GM19463 (cell line): ENCODE data around the gene GIPC1.

Experiments
- ATAC-seq: cut with Tn5 transposase; IDR thresholded peaks from one replicate; pipeline ENCODE4 v1.9.1; 2021; ENCODE audit warnings: mild to moderate bottlenecking, moderate library complexity; ENCODE audit not compliant: unreplicated experiment

The GIPC1 gene

DNA sequence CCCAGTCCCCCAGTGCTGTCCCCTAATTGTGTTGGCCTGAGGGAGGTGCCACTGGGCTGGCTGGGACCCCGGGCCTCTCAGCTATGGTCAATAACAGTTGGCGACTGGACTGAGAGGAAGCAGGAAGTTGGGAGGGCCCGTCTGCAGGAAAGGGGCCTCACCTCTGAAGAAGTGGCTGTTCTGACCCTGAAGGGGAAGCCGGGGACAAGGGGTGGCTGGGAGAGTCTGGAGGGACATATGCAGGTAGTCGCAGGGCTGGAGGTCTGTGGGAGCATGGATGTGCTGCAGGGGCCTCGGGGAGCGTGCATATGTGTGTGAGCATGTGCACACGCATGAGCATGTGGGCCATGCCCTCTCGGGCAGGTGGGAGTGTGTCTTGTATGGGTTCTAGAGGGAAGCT lies 56.9 kb downstream of the GIPC1 start:
- ATAC-seq: no peak

- ATAC-seq: no peak
Measured at GRCh38 chr19:14437578-14438140, 58.3 kb downstream of the GIPC1 start.

DNA sequence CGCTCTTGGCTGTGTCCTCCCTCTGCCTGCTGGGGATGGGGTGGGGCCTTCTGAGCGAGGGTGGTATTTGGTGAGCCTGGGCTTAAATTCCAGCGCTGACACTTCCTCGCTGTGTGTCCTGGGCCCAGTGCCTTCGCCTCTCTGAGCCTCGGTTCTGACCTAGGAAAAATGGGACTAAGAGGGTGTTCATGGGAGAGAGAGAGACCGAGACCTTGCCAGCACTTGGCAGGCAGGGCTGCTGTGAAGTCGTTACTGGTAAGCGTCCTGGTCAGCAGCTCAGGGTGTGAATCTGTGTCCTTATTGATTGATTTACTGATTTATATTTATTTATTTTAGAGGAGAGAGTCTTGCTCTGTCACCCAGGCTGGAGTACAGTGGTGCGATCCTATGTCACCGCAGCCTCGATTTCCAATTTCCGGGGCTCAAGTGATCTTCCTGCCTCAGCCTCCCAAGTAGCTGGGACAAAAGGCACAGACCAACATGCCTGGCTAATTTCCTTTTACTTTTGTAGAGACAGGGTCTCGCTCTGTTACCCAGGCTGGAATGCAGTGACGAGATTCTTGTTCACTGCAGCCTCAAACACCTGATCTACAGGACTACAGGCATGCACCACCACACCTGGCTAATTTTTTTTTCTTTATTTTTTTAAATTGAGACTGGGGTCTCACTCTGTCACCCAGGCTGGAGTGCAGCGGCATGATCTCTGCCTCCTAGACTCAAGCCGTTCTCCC lies 60.4 kb downstream of the GIPC1 start:
- ATAC-seq: no peak

GRCh38 chr19:14434543-14435319 lies 61.2 kb downstream of the GIPC1 start:
- ATAC-seq: no peak

DNA sequence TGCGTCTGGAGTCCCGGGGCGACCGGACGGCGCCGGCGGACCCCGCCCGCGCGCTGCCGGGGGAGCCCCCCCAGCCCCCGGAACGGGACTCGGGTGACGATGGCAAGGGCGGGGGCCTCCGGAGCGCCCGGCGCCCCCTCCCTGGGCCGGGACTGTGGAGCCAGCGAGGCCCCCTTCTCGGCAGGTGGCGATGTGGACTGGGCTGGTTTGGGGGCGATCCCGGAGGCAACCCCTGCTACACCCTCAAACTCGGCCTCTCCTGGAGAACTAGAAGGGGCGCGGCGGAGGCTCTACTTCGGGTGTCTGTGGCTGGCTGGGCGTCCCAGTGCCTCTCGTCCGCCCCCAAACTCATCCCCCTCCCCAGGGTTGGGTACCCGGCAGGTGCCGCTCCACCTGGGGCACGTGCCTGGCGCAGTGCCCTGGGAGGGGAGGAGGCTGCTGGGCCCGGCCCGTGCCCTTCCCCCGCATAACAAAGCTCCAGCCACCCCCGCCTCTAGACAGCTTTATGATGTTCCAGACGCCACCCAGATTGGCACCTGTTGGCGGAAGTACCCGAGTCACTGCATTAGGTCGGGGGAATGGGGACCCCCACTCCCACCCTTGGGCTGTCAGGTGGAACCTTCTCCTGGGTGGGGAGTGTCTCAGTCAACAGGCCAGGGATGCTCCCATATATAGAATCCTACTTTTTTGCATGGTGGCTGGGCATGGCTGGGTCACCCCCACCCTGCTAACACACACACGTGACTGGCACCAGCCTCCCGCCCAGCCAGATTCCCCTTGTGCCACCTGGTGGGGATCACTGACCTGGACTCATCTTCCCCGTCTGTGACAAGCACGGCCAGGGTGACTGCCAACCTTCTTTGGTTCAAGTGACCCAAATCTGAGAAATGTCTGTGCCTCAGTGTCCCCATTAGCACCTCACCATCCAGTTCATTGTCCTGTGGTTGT lies 62.1 kb downstream of the GIPC1 start:
- no peak for ATAC-seq

- ATAC-seq: no peak
Measured at GRCh38 chr19:14432791-14433553, 63.0 kb downstream of the GIPC1 start, which contains the start of gene PKN1. TSS of gene PKN1 (plus strand) at chr19:14433306. CDS start at chr19:14433522, 216 bp downstream.

DNA sequence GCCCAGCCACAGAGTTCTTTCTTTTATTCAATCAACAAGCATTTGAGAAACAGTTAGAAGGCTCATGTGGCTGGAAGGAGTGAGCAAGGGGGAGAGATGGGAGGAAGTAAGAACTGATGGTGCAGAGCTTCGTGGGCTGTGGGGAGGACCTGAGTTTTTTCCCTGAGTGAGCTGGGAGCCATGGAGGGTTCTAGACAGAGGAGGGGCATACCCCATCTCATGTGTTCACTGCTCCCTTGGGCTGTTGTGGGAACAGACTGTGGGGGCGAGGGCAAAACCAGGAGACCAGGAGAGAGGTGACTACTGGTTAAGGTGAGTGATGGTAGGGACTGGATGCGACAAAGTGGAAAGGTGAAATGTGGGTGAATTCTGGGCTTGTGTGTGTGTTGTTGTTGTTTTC lies 65.2 kb downstream of the GIPC1 start:
- no peak for ATAC-seq

GRCh38 chr19:14428882-14429416 lies 67.0 kb downstream of the GIPC1 start:
- no peak for ATAC-seq
